GM13976 (cell line): ENCODE measurements around the gene HOXB6.

Experiments used
- DNase-seq: peaks from one replicate; pipeline ENCODE4 v3.0.0; 2012; ENCODE audit warnings: low spot score
- in situ Hi-C: fragments of 300-500 bp; cut with MboI; formaldehyde crosslinking; loops from one replicate; pipeline ENCODE4 v1.12.0; 2022; ENCODE audit warnings: low sequenced_read_pairs, mixed read lengths, inconsistent platforms; ENCODE audit not compliant: unreplicated experiment
- TF ChIP-seq, protein P1 (sequence below): IDR thresholded peaks from 2 replicates; pipeline ENCODE4 v1.5.1; 2012; ENCODE audit warnings: borderline replicate concordance, mild to moderate bottlenecking; ENCODE audit not compliant: insufficient read depth; ENCODE audit errors: extremely low read depth, missing control alignments, control extremely low read depth

HOXB6 gene

DNA sequence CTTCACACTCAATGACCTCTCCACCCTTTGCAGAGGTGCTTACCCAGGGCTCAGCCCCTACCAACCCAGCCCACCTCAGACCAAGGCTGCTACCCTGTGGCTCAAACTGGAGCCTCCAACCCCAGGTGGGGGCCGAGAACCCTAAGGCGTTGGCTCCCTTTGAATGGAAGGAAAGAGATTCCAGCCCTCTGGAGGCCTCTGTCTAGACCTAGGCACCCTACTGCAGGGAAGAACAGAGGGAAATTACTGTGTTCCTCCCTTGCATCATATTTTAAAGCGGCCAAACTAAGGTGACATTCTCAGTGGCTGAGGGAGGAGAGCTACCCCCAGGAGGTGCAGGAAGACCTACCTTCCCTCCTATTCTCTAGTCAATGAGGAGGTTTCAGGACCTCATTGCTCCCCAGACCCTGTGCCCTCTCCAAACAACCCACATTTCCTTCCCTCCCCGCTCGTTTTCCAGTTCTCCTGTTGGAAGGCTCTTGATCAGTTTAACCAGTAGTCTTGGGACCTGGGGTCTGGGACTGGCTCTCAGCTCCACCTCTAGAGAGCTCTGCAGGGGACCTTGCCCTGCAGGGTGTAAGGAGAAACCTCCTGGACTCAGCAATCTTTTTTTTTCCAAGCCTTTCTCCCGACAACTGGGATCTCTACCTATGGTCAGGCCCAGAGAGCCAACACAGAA is 15.8 kb upstream of the HOXB6 start:
- no peak for DNase-seq
- TF ChIP-seq, protein P1, sequence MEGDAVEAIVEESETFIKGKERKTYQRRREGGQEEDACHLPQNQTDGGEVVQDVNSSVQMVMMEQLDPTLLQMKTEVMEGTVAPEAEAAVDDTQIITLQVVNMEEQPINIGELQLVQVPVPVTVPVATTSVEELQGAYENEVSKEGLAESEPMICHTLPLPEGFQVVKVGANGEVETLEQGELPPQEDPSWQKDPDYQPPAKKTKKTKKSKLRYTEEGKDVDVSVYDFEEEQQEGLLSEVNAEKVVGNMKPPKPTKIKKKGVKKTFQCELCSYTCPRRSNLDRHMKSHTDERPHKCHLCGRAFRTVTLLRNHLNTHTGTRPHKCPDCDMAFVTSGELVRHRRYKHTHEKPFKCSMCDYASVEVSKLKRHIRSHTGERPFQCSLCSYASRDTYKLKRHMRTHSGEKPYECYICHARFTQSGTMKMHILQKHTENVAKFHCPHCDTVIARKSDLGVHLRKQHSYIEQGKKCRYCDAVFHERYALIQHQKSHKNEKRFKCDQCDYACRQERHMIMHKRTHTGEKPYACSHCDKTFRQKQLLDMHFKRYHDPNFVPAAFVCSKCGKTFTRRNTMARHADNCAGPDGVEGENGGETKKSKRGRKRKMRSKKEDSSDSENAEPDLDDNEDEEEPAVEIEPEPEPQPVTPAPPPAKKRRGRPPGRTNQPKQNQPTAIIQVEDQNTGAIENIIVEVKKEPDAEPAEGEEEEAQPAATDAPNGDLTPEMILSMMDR = no peak
- in situ Hi-C loops = no loop called here

DNA sequence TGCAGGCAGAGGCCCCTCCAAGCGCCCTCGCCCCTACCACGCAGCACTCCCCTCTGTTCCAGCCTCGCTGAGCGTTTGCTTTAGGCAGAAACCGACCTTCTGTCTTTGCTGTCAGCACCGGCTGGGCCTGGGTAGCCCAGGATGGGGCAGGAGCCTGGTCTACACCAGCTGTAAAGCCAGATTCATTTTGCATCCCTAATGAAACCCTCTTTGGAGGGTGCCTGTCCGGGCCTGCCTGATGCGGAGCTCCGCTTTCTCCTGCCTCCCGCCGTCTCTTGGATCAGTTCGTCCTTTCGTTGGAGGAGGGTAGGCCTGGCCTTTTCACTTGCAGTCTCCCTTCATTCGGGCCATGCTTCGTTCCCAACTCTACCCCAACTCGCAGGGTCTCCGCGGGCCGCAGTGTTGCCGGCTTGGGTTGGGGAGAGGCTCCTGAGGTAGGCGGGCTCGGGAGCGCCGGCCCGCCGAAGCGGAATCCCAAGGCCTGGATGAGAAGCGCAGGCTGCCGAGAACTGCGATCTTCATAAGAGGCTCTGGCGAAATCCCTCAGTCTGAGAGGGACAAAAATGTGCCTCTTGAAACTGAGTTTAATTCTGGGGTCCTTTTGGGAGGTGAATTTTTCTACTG is 15.2 kb upstream of the HOXB6 start:
- in situ Hi-C loops = no loop called here
- no peak for DNase-seq
- TF ChIP-seq, protein P1 = no peak

DNA sequence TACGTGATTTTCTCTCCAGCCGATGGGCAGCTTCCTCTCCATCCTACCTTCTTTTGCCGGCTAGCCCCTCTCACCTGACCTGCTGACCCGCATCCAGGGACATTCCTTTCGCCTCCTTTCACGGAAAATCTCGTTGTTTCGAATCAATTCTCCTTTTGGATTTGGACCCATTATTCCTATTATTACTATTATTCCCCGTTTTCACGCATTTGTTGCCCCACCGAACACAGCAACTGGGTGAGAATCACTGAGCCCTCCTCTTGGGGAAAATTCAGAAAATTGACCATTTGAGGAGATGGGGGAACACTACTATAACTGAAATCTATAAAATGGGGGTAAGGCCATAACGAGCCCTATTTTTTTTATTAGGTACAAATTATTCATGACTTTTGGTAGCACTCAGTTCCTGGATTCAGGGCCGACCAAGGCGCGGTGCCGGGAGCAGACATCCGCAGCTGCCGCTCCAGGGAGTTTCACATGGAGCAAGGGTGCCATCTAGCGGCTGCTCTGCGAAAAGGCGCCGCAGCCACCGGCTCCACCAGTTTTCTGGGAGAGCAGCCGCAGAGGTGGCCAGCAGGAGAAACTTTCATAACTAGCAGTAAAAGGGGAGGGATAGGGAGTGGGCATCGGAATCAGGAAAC is 13.6 kb upstream of the HOXB6 start:
- TF ChIP-seq, protein P1 = peak; percentile 96
- in situ Hi-C loops = no loop called here
- DNase-seq = peak; percentile 92

DNA sequence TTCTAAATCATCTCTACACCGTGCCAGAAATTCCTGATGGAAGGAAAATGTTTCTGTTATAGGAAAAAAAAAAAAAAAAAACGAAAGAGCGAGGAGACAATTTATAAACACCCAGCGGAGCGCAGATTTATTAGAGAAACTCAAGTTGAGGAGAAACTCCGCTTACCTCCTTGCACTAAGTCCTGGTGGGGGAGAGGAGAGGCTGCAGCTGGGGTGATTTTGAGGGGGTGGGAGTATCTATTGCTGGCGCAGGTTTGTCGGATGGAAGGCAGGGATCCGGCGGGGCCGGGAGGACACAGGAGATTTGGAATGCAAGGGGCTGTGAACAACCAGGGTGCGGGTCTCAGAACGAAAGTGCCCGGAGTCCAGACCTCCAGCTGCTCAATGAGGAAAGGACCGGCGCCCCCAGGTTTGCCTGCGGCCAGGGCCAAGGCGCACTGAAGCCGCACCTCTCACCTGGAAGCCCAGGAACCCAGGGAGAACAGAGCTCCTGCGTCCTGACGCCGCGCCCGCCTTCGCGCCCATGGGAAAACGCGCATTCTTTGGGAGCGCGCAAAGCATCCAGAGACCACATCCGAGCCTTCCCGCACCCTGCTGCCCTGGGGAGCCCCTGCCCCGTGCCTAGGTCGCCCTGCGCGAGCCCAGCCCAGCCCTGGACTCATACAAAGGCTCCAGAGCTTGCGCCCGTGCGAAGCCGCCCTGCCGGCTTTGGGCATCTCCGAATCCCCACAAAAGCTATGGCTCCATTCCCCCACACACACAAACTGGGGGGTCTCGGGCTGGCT is 12.9 kb upstream of the HOXB6 start:
- DNase-seq = no peak

DNA sequence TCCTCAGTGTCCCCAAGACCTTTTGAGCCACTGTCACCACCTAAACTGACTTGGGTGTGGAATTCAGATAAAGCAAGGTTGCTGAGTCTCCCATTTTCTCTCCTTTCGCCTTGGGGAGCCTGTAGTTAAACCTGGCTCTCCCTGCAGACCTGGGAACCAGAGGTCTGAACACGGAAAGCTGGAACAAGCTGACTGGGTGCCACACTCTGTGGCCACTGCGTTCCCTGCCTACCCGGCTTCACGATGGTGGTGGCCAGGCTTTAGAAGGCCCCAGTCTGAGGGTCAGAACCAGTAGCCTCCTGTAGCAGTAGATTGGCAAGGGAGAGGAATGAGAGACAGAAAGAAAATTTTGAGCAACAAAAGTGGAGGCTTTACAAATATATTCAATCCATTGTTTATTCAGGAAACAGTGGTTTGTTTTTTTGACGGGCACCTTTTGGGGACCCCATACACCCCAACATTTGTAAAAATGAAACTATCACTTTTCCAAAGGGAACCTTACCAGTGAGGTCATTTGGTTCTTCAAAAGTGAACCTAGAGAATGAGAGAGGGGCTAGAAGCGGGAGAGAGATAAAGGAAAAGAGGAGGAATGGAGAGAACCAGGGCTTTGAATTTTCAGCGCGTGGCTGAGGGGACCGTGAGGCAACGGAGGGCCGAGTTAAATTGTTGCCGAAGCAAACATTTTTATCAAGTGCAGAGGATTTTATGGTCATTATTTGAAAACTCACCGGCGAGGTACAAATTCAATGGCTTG is 12.1 kb upstream of the HOXB6 start:
- TF ChIP-seq, protein P1 = no peak
- in situ Hi-C loops = no loop called here
- no peak for DNase-seq

More for the DNA sequence above, 12.9 kb upstream of the HOXB6 start:
- TF ChIP-seq, protein P1 = no peak
- in situ Hi-C loops = no loop called here
